ENCODE data around the gene TTC22. TPM values are rescaled to one million over a fixed set of nuclear protein-coding genes. Genes with fewer than 3 reads are reported as not detected.

Gene TTC22
- total RNA-seq, 1 donor from 2014 or later: 14.9 TPM

DNA sequence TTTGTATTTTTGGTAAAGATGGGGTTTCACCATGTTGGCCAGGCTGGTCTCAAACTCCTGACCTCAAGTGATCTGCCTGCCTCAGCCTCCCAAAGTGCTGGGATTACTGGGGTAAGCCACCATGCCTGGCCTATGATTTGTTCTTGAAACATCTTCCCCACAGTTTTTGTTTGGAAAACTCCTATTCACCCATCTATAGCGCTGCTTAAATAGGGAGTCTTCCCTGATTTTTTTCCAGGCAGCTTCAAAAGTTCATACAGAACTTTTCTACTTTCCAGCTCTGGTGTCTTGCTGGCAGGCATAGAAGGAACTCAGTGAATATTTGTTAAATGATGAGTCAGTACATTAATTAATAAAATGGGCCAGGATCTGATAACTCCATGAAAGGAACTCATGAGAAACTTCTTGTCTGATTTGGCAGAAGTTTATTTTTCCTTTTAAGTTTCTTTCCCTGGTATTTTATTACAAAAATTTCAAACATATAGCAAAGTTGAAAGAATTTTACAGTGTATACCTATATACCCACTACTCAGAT lies 33.0 kb upstream of the TTC22 start:
- peak; percentile 14 for DNase-seq (ENCODE audit: low spot score)

DNA sequence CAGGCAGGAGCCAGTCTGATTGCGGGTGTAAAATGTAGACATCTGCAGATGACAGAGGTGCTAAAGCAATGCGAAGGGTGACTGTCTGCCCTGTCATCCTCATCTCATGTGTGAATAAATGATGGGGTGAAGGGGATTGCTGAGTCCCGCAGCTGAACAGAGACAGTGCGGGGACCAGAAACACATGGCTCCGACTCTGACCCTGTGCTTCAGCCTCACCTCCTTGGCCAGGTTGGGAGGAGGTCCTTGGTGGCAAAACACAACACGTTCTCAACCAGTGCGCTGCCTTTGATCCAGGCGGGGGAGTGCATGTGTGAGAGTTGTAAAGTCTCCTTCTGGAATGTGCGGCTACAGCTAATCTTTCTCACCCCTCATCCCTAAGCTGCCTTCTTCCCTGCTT lies 32.0 kb upstream of the TTC22 start:
- peak; percentile 15 for DNase-seq (ENCODE audit: low spot score)

DNA sequence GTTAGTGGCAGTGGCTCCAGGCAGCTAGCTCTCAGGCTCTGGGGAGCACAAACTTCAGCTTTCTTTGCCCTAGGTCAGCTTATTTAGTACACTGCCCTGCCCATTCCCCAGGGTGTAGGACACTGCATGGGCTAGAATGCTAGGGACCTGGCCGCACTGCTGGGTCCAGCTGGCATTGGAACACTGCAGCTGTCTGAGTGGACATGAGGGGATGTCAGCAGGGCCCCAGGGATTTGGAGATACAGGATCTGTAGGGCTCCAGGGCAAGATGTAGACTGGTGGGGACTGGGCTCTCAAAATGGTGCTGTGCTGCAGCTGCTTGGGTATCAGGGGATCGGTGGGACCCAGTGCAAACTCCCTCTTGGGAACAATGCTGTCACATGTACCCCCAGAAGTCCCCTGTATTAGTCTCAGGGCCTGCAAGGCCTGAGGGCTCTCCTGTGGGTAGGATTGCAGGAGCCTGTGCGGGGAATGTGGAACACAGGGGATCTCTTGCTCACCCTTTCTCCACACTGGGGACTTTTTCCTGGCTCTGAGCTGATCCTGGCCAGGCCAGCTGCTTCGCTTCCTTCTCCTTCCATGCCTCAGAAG lies 25.2 kb upstream of the TTC22 start:
- peak; percentile 28 for DNase-seq (ENCODE audit: low spot score)

DNA sequence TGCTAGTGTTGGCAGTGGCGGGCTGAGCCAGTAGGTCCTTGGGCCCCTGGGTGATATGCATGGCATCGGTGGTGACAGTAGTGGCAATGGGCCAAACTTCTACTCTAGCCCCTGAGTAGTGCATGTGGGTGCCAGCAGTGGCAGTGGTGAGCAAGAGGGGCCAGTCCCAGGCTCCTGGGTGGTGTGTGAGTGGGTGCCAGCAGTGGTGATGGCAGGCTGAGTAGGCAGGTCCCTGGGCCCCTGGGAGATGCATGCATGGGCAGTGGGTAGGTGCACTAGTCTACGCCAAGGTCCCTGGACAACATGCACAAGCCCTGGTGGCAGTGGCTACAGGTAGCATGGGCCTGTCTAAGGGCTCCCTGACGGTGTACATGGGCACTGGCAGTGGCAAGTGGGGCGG lies 24.6 kb upstream of the TTC22 start:
- peak; percentile 15 for DNase-seq (ENCODE audit: low spot score)

DNA sequence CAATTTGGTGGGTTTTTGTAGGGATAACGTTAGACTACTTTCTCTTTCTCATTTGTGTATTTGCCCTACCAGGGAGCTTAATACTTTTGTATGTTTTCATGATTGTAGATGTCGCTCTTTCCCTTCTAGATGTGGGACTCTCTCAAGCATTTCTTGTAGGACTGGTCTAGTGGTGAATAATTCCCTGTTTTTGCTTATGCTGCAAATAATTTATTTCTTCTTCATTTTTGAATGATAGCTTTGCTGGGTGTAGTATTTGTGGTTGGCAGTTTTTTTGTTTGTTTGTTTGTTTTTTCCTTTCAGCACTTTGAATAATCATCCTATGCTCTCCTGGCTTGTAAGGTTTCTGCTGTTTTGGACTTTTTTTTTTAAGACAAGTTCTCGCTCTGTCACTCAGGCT lies 22.5 kb upstream of the TTC22 start:
- DNase-seq (ENCODE audit: low spot score): no peak

DNA sequence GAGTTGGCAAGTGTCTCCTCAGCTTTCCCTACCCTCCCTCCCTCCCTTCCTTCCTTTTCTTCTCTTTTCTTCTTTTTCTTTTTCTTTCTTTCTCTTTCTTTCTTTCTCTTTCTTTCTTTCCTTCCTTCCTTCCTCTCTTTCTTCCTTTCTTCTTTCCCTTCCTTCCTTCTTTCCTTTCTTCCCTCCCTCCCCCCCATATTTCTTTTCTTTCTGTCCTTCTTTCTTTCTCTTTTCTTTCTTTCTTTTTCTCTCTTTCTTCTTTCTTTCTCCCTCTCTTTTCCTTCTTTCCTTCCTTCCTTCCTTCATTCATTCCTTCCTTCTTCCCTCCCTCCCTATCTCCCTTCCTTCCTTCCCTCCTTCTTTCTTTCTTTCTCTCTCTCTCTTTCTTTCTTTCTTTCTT lies 18.6 kb upstream of the TTC22 start:
- no peak for DNase-seq (ENCODE audit: low spot score)

DNA sequence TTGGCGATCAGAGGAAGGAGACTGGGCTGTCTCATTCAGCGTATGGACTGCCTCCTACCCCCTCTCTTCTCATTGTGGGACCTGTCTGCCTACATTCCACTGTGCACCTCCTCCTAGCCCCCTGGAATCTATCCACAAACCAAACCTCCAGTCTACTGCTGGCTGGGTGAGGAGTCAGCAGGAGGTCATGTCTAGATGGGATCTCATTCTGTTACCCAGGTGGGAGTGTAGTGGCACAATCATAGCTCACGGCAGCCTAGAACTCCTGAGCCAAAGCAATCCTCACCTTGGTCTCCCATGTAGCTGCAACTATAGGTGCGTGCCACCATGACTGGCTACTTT lies 18.0 kb upstream of the TTC22 start:
- DNase-seq (ENCODE audit: low spot score): peak; percentile 43

DNA sequence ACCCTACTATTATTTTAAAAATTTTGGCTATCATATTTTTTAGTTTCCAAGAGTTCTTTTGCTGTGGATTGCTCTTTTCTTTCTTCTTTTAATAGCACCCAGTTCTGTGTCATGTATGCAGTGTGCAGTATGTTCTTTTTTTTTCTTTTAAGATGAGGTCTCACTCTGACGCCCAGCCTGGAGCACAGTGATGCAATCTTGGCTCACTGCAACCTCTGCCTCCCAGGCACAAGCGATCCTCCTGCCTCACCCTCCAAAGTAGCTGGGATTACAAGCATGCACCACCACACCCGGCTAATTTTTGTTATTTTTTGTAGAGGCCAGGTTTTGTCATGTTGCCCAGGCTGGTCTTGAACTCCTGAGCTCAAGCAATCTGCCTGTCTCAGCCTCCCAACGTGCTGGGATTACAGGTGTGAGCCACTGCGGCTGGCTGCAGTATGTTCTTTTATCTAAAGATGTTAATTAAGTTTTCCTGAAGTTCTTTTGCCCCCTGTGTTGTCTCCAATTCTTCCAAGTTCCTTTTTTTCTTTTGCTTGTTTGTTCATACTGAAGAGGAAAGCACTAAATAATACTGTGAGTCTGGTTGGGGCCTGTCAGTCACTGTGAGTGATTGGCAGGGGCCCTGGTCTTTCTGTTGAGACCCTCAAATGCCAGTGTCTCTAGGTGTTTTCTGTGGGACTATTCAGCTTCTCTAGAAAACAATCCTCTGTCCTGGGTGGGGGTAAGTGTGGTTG lies 17.5 kb upstream of the TTC22 start:
- DNase-seq (ENCODE audit: low spot score): peak; percentile 18

DNA sequence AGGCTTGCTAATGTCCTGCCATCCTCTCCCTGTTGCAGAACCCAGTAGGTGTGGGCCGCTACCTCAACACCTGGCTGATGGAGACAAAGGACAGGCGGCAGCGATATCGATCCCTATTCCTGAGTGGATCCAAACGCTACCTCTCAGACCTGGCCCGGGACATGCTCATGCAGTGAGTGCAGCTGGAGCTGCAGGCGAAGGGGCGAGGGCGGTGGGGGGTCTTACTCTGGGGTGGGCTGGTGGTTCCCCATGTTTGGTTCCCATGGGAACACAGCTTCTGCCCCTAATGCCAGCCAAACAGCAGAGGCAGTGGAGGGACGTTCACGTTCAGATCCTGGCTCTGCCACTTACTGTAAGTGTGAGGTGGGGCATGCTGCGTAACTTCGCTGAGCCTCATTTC lies 15.8 kb upstream of the TTC22 start:
- peak; percentile 31 for DNase-seq (ENCODE audit: low spot score)

DNA sequence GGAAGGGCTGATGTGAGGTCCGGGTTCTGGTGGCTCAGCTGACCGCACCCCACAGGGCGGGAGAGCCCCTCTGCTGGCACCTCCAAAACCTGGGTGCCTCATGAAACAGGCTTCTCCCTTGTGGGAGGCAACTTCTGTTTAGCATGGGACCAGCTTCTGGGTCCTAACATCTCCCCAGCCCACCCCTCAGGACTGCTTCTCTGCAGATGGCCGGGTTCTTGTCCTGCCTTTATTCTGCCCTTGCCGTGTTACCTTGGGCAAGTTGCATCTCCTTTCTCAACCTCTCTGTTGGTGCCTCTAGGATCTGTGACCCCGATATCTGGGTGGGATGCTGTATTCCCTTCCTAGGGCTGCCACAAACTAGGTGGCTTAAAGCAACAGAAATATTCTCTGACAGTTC lies 15.0 kb upstream of the TTC22 start:
- peak; percentile 24 for DNase-seq (ENCODE audit: low spot score)

DNA sequence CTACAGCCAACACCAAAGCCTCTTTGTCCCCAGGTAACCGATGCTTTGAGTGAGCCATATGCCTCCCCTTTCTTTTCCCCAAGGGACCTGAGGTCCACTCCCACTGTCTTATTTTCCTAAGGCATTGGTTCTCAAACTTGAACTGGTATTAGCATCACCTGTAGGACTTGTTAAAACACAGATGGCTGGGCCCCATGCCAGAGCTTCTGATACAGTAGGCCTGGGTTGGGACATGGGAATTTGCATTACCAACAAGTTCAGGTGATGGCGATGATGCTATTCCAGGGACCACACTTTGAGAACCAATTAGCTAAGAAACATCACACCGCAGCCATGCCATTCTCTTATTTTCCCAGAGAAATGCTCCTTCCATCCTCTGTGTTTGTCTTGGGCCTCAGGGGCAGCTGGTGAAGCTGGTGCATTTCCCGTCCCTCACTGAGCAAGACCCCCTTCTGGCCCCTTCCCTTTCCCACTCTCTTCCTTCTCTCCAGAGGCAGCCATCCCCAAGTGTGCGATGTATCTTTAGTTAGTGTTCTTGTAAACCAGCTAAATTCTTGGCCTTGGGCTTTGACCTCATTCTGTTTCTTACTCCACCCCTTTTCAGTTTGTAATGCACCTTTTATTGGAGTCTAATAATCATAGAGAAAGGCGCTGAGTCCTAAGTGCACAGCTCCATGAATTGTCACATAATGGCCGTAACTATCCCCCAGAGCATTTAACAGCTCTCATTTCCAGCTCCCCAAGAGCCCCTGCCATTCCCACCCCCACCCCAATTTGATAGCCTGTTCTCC lies 14.2 kb upstream of the TTC22 start:
- DNase-seq (ENCODE audit: low spot score): peak; percentile 41

DNA sequence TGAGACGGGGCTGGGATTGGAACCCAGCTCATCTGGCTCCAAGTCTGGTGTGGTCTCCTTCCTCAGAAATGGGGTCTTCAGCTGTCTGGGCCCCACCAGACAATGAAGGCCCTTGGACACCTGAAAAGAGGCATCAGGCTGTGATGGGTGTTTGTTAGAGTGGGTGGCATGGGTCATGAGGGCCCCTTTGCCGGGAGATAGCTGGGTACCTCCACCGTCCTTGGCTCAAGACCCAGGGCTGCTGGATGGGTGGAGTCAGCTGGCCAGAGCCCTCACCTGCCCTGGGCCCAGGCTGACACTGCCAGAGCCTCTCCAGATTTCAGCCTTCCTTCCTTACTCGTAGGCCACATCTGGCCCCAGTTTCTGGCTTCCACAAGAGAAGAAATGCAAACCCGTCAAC lies 13.4 kb upstream of the TTC22 start:
- peak; percentile 33 for DNase-seq (ENCODE audit: low spot score)

DNA sequence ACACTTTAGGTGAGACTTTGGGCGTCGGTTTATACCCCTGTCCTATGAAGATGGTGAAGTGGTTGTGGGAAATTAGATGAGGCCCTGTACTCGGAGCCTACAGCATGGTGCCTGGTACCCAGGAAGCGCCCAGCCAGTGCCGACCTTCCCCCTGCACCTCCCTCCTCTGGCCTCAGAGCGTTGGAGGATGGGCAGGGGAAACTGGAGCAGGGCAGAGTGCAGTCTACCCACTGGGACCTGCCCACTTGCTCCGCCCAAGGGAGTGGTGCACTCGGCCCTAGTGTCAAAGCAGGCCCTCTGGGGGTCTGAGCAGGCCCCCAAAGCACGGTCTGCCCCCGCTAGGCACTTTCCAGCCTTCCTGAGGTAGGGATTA lies 13.0 kb upstream of the TTC22 start:
- DNase-seq (ENCODE audit: low spot score): peak; percentile 32

DNA sequence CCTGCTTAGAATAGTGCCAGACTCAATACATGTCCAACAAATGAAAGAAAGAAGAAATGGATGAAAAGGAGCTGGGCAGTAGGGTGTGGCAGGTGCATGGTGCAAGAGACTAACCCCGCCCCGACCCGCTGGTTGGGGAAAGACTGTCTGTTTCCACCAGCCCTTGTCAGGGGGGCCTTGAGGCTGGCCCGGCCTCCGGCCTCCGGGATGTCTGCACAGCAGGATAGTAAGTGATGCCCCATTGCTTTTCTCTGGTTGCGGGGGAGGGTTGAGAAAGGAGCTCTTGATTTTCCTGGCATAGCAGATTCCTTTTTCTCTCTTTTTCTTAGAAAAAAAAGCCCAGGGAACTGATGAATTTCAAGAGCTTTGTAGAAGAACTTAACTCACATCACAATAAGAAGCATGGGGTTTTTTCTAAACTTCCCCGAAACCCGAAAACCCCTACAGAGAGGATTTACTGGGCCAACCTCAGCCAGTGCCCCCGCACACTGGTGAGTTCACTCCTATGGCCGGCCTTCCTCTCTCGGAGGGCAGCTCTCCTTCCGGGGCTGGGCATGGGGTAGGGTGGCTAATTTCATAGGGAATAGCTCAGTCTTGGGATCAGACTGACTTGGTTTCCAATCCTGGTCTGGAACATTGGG lies 12.5 kb upstream of the TTC22 start:
- DNase-seq (ENCODE audit: low spot score): peak; percentile 36

DNA sequence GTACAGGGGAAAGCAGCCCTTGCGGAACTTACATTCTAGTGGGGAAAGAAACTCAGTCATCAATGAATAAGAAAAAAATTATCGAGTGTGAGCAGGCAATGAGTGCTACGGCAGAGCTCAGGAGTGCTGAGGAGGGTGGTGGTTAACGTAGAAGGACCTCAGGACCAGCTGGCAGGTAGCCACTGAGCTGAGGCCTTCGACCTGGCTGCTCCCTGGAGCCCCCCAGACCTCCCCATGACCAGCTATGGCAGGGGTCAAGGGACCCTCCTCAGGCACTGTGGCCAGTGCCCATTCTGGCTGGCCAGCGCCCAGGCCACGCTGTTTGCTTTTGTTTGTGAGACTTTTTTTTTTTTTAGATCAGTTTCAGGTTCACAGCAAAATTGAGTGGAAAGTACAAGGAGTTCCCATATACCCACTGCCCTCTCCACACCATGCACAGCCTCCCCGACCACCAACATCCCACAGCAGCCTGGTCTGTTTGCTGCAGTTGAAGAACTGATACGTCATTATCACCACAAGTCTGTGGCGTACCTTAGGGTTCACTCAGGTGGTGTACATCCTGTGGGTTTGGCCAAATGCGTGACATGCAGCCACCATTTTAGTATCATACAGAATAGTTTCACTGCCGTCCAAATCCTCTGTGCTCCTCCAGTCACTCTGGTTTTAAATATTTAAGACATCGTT lies 11.8 kb upstream of the TTC22 start:
- peak; percentile 29 for DNase-seq (ENCODE audit: low spot score)

DNA sequence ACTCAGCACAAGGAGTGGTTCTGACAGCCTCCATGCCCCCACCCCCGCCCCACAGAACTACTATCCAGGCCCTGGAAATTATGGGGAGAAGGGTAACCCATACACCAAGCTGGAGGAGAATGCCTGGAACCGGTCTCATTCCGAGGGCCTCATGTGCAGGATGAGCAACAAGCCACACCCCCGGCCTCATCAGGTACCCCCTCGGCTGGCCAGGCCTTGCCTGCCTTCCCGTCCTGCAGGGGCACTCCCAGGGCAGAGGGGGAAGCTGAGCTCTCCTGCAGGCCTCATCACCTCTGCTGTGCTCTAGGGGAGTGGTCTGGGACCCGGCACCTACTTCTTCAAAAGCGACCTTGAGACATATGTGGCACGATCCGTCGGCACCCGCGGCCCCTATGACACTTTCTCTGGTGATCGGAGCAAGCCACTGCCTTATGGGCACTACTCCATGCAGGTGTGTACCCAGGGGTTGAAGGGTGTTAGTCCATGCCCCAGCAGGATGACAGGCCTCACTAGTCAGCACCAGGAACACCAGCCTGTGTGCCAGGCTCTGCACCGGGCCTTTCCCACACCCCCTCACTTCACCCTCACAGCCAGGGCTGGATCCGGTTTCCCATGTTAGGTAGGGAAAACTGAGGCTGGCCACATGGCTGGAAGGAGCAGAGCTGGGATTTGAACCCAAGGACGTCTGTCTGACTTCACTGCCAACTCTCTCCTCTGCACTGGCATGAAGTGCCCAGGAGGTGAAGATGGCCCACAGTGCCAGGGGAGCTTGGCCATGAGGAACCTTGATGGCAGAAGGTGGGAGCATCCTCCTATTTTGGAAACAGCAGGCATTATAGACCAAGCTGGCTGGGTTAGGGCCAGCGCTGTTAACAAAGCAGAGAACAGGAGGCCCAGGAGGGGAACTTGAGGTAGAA lies 10.9 kb upstream of the TTC22 start:
- peak; percentile 38 for DNase-seq (ENCODE audit: low spot score)

DNA sequence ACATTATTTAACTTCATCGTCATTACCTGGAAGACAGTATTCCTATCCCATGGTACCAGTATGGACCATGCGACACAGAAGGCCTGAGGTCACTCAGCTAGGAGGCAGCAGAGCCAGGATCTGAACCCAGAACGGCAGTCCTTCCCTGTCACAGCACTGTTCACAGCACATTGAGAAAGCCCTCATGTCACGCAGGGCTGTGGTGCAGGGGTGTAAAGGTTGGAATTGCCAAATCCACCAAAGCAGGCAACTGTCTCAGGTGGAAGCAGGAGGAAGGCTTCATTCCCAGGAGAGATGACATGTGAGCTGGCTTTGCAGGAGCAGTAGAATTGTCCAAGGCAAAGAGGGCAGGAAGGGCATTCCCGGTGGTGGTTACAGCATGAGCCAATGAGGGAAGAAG lies 9.9 kb upstream of the TTC22 start:
- peak; percentile 22 for DNase-seq (ENCODE audit: low spot score)

DNA sequence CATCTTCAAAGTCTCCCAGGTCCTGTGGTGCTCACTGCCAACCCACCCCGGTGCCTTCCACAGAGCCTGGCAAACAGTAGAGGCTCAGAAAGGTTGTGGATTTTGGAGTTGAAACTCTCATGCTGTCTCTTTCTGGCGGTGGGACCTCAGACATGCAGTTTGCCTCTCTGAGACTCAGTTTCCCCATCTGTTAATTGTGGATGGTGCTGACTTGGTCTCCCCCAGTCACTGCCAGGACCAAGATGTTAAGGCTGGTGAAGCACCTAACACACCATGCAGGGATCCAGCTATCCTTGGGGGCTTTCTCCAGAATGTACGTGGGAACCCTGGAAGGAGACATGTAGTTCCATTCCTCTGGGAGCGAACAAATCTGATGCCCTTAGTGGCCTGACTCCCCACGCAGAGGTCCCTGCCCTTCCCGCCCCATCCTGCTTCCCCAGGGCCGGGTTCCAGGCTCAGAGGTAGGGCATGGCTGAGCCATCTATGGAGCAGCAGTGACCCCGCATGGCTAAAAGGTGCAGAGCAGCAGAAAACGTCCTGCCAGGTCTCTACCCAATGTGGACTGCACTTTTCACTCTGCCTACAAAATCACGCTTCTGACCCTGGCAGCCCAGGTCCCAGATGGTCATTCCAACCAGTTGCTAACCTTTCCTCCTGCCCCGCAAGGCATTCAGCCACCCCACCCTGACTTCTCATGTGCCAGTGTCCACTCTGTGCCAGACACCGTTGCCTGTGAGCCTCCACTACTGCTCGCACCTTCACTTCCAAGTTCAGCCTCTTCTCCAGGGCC lies 9.2 kb upstream of the TTC22 start:
- DNase-seq (ENCODE audit: low spot score): peak; percentile 66

DNA sequence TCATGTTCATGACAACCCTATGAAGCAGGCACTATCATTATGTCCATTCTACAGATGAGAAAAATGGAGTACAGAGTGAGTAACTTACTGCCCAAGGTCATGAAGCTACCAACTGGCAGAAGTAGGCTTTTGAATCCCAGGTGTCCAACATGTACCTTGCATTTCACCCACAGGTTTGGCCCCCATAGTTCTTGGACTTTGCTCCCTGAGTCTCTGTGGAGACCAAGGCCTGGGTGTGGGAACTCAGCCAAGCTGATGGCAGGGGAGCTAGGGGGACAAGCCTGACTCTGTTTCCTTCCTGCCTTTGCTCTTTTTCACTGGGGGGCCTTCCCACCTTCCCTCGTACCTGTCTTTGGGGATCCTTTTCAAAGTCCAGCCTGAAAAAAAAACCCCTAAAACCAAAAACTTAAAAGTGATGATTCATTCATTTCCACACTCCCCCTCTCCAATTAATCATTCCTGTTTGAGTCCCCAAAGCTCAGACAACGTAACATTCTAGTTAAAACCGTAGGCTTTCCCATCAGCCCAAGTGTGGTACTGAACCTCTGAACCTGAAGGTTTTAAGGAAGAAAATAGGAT lies 8.5 kb upstream of the TTC22 start:
- peak; percentile 27 for DNase-seq (ENCODE audit: low spot score)
